Ovary (tissue), 9 donors: ENCODE data around the gene FKBP8. TPM values are rescaled to one million over a fixed set of nuclear protein-coding genes. Genes with fewer than 3 reads are reported as not detected.

ENCODE experiments used
- DNase-seq, 5 donors: peaks; one replicate each; pipeline ENCODE4 v3.0.0-alpha.2; 2019 to 2020
- H3K27ac ChIP-seq, 2 donors: fragments of 200-600 bp; one replicate each; pipeline versions ENCODE4 v1.5.1 to v1.8.0; 2019 to 2022
- H3K27me3 ChIP-seq: fragments of 200-600 bp; one replicate; pipeline ENCODE4 v1.8.0; 2022
- H3K36me3 ChIP-seq: fragments of 200-600 bp; sonication (generic); one replicate; pipeline ENCODE4 v1.5.1; 2019
- H3K4me1 ChIP-seq: one replicate; pipeline ENCODE4 v1.8.1; 2013; ENCODE audit warnings: mild to moderate bottlenecking, moderate library complexity; ENCODE audit not compliant: insufficient read depth
- H3K4me3 ChIP-seq: fragments of 200-600 bp; sonication (generic); one replicate; pipeline ENCODE4 v1.5.1; 2017
- H3K9me3 ChIP-seq, 2 donors: fragments of 200-600 bp in 1 of 2; sonication (generic) in 1 of 2; one replicate each; pipeline versions ENCODE4 v1.5.1 to v1.8.1; 2013 to 2019; ENCODE audit warnings: mild to moderate bottlenecking in 1 of 2, moderate library complexity in 1 of 2
- CTCF ChIP-seq, 3 donors: fragments of 450-650 bp in 2 of 3; fragments of 200-600 bp in 1 of 3; IDR thresholded peaks; one replicate each; pipeline versions ENCODE4 v1.5.1 to v1.8.0; 2016 to 2022; ENCODE audit warnings: antibody characterized with exemption in 3 of 3, mild to moderate bottlenecking in 1 of 3
- EP300 ChIP-seq: sonication (generic); formaldehyde crosslinking; IDR thresholded peaks from one replicate; pipeline ENCODE4 v1.6.1; 2017; ENCODE audit warnings: antibody characterized with exemption
- POLR2A ChIP-seq: fragments of 450-650 bp; IDR thresholded peaks from one replicate; pipeline ENCODE4 v1.6.1; 2017; ENCODE audit warnings: antibody characterized with exemption, mild to moderate bottlenecking, moderate library complexity
- WGBS, 3 donors: extraction: QIAGEN DNeasy Blood & Tissue Kit in 1 of 3; methylation state at CpG; one replicate each; pipeline versions ENCODE4 v1.1.5 to v1.1.7; 2013 to 2017; 5-methylcytosine and 5-hydroxymethylcytosine counted together
- intact Hi-C, 4 donors: fragments of 100-400 bp; cut with DNase I; formaldehyde crosslinking; loops; one replicate each; pipeline versions ENCODE4 v1.11.0 to v1.15.1; 2022 to 2023
- polyA plus RNA-seq, 2 donors: library from polyadenylated mRNA; stranded (reverse); fragments of 200-250 nt in 1 of 2; fragments of 350-450 nt in 1 of 2; fragmentation: Illumina TruSeq in 1 of 2; extraction: RNeasy Lipid Tissue Mini Kit (QIAGEN cat#74804) in 1 of 2; gene quantifications; one replicate each; pipeline ENCODE4 v1.2.3, GENCODE V29; 2013 to 2014
- total RNA-seq, 7 donors: library from RNA; depleted of rRNA in 2 of 7; stranded (reverse); fragments of >200 nt in 2 of 7; fragmentation: NEBNext Ultra II Directional in 3 of 7; extraction: Animal tissue kit (Norgen Biotek cat#: 25700) in 3 of 7; gene quantifications; one replicate each; pipeline versions ENCODE4 v1.1.0 to v1.2.4, GENCODE V29; 2016 to 2023
- donor health status: DM: no; HTN: no; CAD: no; lungs with moderate emphysema.
- donor health status: DM: no; HTN: no; CAD: no.
- donor health status: Bipolar disorder and iron deficiency.
- donor health status: DM: yes; HTN: yes; CAD: no.
- donor health status: DM: no; HTN: no; CAD: no.
- donor health status: DM: yes; HTN: yes; CAD: no.

Gene FKBP8
- total and polyA plus RNA-seq, 9 donors = 14.1 to 354 (median 290) TPM

- TF ChIP-seq POLR2A (no peak), CTCF (IDR thresholded peaks at IDR 0.05) (no peak), EP300 (no peak)
- H3K4me1 ChIP-seq = peaks cover 24% of the 10 kb centered on the region
Measured at GRCh38 chr19:18517606-18518005, 25.8 kb downstream of the FKBP8 start.

GRCh38 chr19:18515959-18516358, 27.4 kb downstream of the FKBP8 start:
- Histone ChIP-seq H3K27ac (no peak overlapping the region), H3K4me1 (peaks cover 24% of the 10 kb centered on the region), H3K27me3 (no peaks in the 10 kb centered on the region), H3K9me3 (no peaks in the 10 kb centered on the region), H3K36me3 (no peaks in the 10 kb centered on the region), H3K4me3 (no peak overlapping the region)
- intact Hi-C loops = loop anchor here in 1 of 4 donors (10.0 kb wide), 1 partner anchor 51 kb away; no protein-coding TSS in a partner anchor
- WGBS, 3 donors = 74 to 81% (median 76%) methylated on average over 5 of the region's 5 CpGs
- no peak for DNase-seq
- no peak for TF ChIP-seq CTCF (IDR thresholded peaks at IDR 0.05)
- TF ChIP-seq EP300 = no peak
- TF ChIP-seq POLR2A = no peak

More at GRCh38 chr19:18517606-18518005, 25.8 kb downstream of the FKBP8 start:
- 79 to 85% (median 85%) methylated on average over 4 of the region's 4 CpGs for WGBS, 3 donors
- no peaks in the 10 kb centered on the region for H3K9me3 ChIP-seq
- intact Hi-C loops = loop anchor here in 1 of 4 donors (10.0 kb wide), 1 partner anchor 53 kb away; no protein-coding TSS in a partner anchor
- no peak overlapping the region for H3K27ac ChIP-seq
- H3K36me3 ChIP-seq = no peaks in the 10 kb centered on the region
- DNase-seq = no peak
- no peaks in the 10 kb centered on the region for H3K27me3 ChIP-seq
- no peak overlapping the region for H3K4me3 ChIP-seq

- Histone ChIP-seq H3K27ac (peak overlapping the region in 1 of 2 donors; percentile 56), H3K36me3 (no peaks in the 10 kb centered on the region), H3K4me3 (no peak overlapping the region), H3K9me3 (no peaks in the 10 kb centered on the region), H3K27me3 (no peaks in the 10 kb centered on the region), H3K4me1 (peaks cover 24% of the 10 kb centered on the region)
- TF ChIP-seq POLR2A (peak; percentile 21), CTCF (IDR thresholded peaks at IDR 0.05) (no peak), EP300 (peak; percentile 18)
- 35 to 45% (median 38%) methylated on average over 17 of the region's 17 CpGs for WGBS, 3 donors
- peak; percentile 72 to 92 (median 76) for DNase-seq
- intact Hi-C loops = loop anchor here in 1 of 4 donors (10.0 kb wide), 1 partner anchor 50 kb away; no protein-coding TSS in a partner anchor
Measured at GRCh38 chr19:18514800-18515682, 28.3 kb downstream of the FKBP8 start.

- no peak for TF ChIP-seq EP300
- TF ChIP-seq CTCF (IDR thresholded peaks at IDR 0.05) = no peak
- no peak for TF ChIP-seq POLR2A
- no peaks in the 10 kb centered on the region for H3K9me3 ChIP-seq
- peaks cover 29% of the 10 kb centered on the region for H3K4me1 ChIP-seq
- no peak overlapping the region for H3K4me3 ChIP-seq
- no peaks in the 10 kb centered on the region for H3K36me3 ChIP-seq
- peak; percentile 66 to 78 (median 67) for DNase-seq
- WGBS, 3 donors = 20 to 33% (median 26%) methylated on average over 11 of the region's 11 CpGs
- no peaks in the 10 kb centered on the region for H3K27me3 ChIP-seq
- intact Hi-C loops = loop anchor here in 1 of 4 donors (10.0 kb wide), 1 partner anchor 49 kb away; no protein-coding TSS in a partner anchor
- H3K27ac ChIP-seq = peak overlapping the region; percentile 20 to 40
Measured at GRCh38 chr19:18513868-18514267, 29.5 kb downstream of the FKBP8 start.
